ENCODE data around the gene ALG9.

DNA sequence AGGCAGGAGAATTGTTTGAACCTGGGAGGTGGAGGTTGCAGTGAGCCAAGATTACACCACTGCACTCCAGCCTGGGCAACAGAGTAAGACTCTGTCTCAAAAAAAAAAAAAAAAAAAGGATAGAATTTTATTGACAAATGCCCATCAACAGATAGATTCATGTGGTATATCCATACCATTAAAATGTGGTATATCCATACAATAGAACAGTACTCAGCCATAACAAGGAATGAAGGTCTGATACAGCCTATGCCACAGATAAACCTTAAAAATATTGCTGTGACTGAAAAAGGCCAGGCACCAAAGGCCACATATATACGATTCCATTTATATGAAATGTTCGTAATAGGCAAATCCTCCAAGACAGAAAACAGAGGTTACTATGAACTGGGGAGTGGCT lies 59.9 kb downstream of the ALG9 start:
- TF ChIP-seq, protein P1, sequence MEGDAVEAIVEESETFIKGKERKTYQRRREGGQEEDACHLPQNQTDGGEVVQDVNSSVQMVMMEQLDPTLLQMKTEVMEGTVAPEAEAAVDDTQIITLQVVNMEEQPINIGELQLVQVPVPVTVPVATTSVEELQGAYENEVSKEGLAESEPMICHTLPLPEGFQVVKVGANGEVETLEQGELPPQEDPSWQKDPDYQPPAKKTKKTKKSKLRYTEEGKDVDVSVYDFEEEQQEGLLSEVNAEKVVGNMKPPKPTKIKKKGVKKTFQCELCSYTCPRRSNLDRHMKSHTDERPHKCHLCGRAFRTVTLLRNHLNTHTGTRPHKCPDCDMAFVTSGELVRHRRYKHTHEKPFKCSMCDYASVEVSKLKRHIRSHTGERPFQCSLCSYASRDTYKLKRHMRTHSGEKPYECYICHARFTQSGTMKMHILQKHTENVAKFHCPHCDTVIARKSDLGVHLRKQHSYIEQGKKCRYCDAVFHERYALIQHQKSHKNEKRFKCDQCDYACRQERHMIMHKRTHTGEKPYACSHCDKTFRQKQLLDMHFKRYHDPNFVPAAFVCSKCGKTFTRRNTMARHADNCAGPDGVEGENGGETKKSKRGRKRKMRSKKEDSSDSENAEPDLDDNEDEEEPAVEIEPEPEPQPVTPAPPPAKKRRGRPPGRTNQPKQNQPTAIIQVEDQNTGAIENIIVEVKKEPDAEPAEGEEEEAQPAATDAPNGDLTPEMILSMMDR (conservative IDR thresholded peaks at IDR 0.05): no peak
- no peak for TF ChIP-seq ZFX (IDR thresholded peaks at IDR 0.05)

Data from C4-2B (cell line).